SK-MEL-5 (cell line): Measurements from ENCODE around the gene RBM34. TPM values are rescaled to one million over a fixed set of nuclear protein-coding genes. Genes with fewer than 3 reads are reported as not detected.
A peak's percentile ranks its signal among the peaks of the same experiment; 100 is the strongest.

Experiments used
- DNase-seq: peaks from one replicate; pipeline ENCODE4 v3.0.0-alpha.2; 2016; ENCODE audit warnings: low read depth, low spot score
- in situ Hi-C: cut with HindIII; loops from 2 replicates; pipeline ENCODE4 v1.10.0; 2016; ENCODE audit warnings: low sequenced_read_pairs, high pct_unique_total_duplicates, low pct_unique_long_range_greater_than_20kb
- total RNA-seq: library from RNA; depleted of rRNA; stranded (reverse); fragments of >200 nt; shearing (Covaris generic); gene quantifications from 2 replicates; pipeline ENCODE4 v1.2.3, GENCODE V29; 2014

Gene RBM34
- total RNA-seq, 1 experiment from 2014 or later, result 65.4 TPM

GRCh38 chr1:235128456-235129328, 32.4 kb downstream of the RBM34 start, which contains the start of gene TOMM20:
TSS of gene TOMM20 (minus strand) at chr1:235128837. CDS start at chr1:235128715, 122 bp downstream.
- in situ Hi-C loops, result no loop called here
- peak; percentile 98 for DNase-seq

GRCh38 chr1:235127732-235128455, 33.2 kb downstream of the RBM34 start:
- in situ Hi-C loops, result no loop called here
- DNase-seq, result no peak

- DNase-seq, result no peak
- in situ Hi-C loops, result no loop called here
Observed at GRCh38 chr1:235127203-235127602, 33.8 kb downstream of the RBM34 start.

- in situ Hi-C loops, result no loop called here
- DNase-seq, result no peak
Observed at GRCh38 chr1:235124665-235125064, 36.4 kb downstream of the RBM34 start.

GRCh38 chr1:235124111-235124510, 36.9 kb downstream of the RBM34 start:
- no peak for DNase-seq
- in situ Hi-C loops, result no loop called here

GRCh38 chr1:235122348-235122747, 38.7 kb downstream of the RBM34 start:
- no peak for DNase-seq
- in situ Hi-C loops, result no loop called here

GRCh38 chr1:235113183-235113917, 47.7 kb downstream of the RBM34 start:
- in situ Hi-C loops, result no loop called here
- DNase-seq, result no peak

- in situ Hi-C loops, result no loop called here
Observed at GRCh38 chr1:235112297-235113182, 48.5 kb downstream of the RBM34 start.

GRCh38 chr1:235111107-235111506, 49.9 kb downstream of the RBM34 start:
- in situ Hi-C loops, result no loop called here
- no peak for DNase-seq

More at GRCh38 chr1:235112297-235113182, 48.5 kb downstream of the RBM34 start:
- DNase-seq, result no peak

- in situ Hi-C loops, result no loop called here
- DNase-seq, result no peak
Observed at GRCh38 chr1:235108876-235109275, 52.2 kb downstream of the RBM34 start.

- in situ Hi-C loops, result no loop called here
- no peak for DNase-seq
Observed at GRCh38 chr1:235108185-235108593, 52.9 kb downstream of the RBM34 start.

GRCh38 chr1:235107368-235108184, 53.5 kb downstream of the RBM34 start:
- in situ Hi-C loops, result no loop called here
- DNase-seq, result no peak

GRCh38 chr1:235106457-235106856, 54.6 kb downstream of the RBM34 start:
- no peak for DNase-seq
- in situ Hi-C loops, result no loop called here

GRCh38 chr1:235105051-235106043, 55.7 kb downstream of the RBM34 start:
- in situ Hi-C loops, result no loop called here
- DNase-seq, result peak; percentile 79

GRCh38 chr1:235102993-235103411, 58.0 kb downstream of the RBM34 start:
- in situ Hi-C loops, result no loop called here
- no peak for DNase-seq
